Stimulated activated CD8-positive, alpha-beta memory T cell treated with anti-CD3 and anti-CD28 coated beads, Interleukin-12 subunit alpha, Interleukin-12 subunit beta, amount 100 ng/mL, for 24 hours (primary cell): ENCODE measurements around the gene ANKRD23.
"Not testable (repeated sequence)": the region's sequence is repeated elsewhere in the genome, so short reads cannot be mapped to it uniquely, and the experiment has no call there.

Experiments
- DNase-seq: peaks from one replicate; pipeline ENCODE4 v3.0.0-alpha.2; 2020; ENCODE audit errors: extremely low read depth

ANKRD23 gene

GRCh38 chr2:96843538-96844268 is at the start of gene ANKRD23:
Gene ANKRD23, minus strand, starts transcription at chr2:96844021. Its CDS starts 29 bp downstream, at chr2:96843992.
- no peak for DNase-seq

- no peak for DNase-seq
Measured at GRCh38 chr2:96891591-96892333, 47.9 kb upstream of the ANKRD23 start.

- DNase-seq: no peak
Measured at GRCh38 chr2:96890726-96891385, 47.0 kb upstream of the ANKRD23 start.

- no peak for DNase-seq
Measured at GRCh38 chr2:96890252-96890651, 46.4 kb upstream of the ANKRD23 start.

GRCh38 chr2:96889502-96889901 is 45.7 kb upstream of the ANKRD23 start:
- DNase-seq: not testable (repeated sequence)

GRCh38 chr2:96888072-96889011 is 44.5 kb upstream of the ANKRD23 start:
- DNase-seq: no peak

GRCh38 chr2:96887493-96888012 is 43.7 kb upstream of the ANKRD23 start:
- no peak for DNase-seq

GRCh38 chr2:96885432-96886347 is 41.9 kb upstream of the ANKRD23 start:
- no peak for DNase-seq

- no peak for DNase-seq
Measured at GRCh38 chr2:96884299-96885094, 40.7 kb upstream of the ANKRD23 start.

- no peak for DNase-seq
Measured at GRCh38 chr2:96883306-96883705, 39.5 kb upstream of the ANKRD23 start.

GRCh38 chr2:96882906-96883305 is 39.1 kb upstream of the ANKRD23 start:
- DNase-seq: no peak

- no peak for DNase-seq
Measured at GRCh38 chr2:96882230-96882629, 38.4 kb upstream of the ANKRD23 start.

GRCh38 chr2:96881349-96882195 is 37.8 kb upstream of the ANKRD23 start:
- no peak for DNase-seq

- no peak for DNase-seq
Measured at GRCh38 chr2:96880891-96881273, 37.1 kb upstream of the ANKRD23 start.

GRCh38 chr2:96879545-96880040 is 35.8 kb upstream of the ANKRD23 start:
- no peak for DNase-seq

GRCh38 chr2:96878796-96879544 is 35.1 kb upstream of the ANKRD23 start:
- DNase-seq: no peak

GRCh38 chr2:96878171-96878570 is 34.4 kb upstream of the ANKRD23 start:
- no peak for DNase-seq
